ENCODE measurements around the gene PPP6R3.

DNA sequence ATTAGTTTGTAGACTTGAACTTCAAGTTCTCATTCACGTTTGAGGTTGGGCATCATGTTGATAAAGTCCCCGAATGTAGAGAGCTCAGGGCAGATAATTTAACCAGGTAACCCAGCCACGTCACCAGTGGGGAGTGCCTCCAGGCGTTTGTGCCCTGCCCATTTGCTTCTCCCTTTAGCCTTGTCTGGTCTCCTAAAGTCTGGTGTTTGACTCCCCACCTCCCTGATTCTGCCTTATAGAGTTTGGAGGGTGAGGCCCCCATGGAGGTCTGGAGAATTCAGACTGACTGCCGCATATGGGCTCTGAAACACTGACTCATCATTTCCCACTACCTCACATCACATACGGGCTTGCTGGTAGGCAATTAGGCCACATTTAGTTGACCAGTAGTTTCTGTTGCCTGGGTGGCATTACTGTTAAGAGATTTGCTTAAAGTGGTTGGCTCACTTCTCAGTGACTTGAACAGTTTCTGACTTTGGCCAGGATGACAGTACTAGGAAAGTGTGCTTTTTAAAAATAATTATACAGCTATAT, 124.5 kb downstream of the PPP6R3 start:
- TF ChIP-seq POLR2A (IDR thresholded peaks at IDR 0.05) = no peak
- TF ChIP-seq, protein P1, sequence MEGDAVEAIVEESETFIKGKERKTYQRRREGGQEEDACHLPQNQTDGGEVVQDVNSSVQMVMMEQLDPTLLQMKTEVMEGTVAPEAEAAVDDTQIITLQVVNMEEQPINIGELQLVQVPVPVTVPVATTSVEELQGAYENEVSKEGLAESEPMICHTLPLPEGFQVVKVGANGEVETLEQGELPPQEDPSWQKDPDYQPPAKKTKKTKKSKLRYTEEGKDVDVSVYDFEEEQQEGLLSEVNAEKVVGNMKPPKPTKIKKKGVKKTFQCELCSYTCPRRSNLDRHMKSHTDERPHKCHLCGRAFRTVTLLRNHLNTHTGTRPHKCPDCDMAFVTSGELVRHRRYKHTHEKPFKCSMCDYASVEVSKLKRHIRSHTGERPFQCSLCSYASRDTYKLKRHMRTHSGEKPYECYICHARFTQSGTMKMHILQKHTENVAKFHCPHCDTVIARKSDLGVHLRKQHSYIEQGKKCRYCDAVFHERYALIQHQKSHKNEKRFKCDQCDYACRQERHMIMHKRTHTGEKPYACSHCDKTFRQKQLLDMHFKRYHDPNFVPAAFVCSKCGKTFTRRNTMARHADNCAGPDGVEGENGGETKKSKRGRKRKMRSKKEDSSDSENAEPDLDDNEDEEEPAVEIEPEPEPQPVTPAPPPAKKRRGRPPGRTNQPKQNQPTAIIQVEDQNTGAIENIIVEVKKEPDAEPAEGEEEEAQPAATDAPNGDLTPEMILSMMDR (IDR thresholded peaks at IDR 0.05) = no peak

Measured in heart left ventricle (tissue), 13 donors.